ENCODE data around the gene TIAM2. TPM values are rescaled to one million over a fixed set of nuclear protein-coding genes. Genes with fewer than 3 reads are reported as not detected.

TIAM2 gene
- total and polyA plus RNA-seq, 7 donors = 3.4 to 20.3 (median 10.0) TPM

DNA sequence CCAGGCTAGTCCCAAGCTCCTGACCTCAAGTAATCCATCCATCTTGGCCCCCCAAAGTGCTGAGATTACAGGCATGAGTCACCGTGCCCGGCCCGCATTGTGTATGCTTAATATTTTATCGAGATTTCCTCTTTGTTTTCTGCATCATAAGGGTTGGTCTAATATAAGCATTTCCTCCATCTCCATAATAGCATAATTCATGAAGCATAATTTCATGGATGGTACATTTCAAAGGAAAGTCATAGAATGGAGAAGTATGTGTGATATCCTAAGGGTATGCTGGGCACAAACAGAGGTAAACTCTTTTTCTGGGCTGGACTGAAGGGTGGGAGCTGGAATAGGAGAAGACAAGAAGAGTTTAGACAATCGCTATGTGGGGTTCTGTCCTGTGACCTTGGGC lies 17.5 kb upstream of the TIAM2 start:
- whole genome bisulfite sequencing, 3 donors = 92 to 97% (median 96%) methylated on average over 5 of the region's 5 CpGs
- TF ChIP-seq, protein P1, sequence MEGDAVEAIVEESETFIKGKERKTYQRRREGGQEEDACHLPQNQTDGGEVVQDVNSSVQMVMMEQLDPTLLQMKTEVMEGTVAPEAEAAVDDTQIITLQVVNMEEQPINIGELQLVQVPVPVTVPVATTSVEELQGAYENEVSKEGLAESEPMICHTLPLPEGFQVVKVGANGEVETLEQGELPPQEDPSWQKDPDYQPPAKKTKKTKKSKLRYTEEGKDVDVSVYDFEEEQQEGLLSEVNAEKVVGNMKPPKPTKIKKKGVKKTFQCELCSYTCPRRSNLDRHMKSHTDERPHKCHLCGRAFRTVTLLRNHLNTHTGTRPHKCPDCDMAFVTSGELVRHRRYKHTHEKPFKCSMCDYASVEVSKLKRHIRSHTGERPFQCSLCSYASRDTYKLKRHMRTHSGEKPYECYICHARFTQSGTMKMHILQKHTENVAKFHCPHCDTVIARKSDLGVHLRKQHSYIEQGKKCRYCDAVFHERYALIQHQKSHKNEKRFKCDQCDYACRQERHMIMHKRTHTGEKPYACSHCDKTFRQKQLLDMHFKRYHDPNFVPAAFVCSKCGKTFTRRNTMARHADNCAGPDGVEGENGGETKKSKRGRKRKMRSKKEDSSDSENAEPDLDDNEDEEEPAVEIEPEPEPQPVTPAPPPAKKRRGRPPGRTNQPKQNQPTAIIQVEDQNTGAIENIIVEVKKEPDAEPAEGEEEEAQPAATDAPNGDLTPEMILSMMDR (IDR thresholded peaks at IDR 0.05) = no peak
- Histone ChIP-seq H3K27me3 (ENCODE audit: insufficient read depth in 3 of 3, low read length in 2 of 3) (no peaks in the 10 kb centered on the region), H3K9me3 (no peaks in the 10 kb centered on the region), H3K27ac (no peak overlapping the region), H3K4me3 (no peak overlapping the region), H3K36me3 (ENCODE audit: insufficient read depth in 1 of 2, low read depth in 1 of 2) (no peaks in the 10 kb centered on the region), H3K4me1 (no peaks in the 10 kb centered on the region)
- DNase-seq = no peak
- intact Hi-C loops (cut with DNase I) = no loop called here
- no peak for ATAC-seq

DNA sequence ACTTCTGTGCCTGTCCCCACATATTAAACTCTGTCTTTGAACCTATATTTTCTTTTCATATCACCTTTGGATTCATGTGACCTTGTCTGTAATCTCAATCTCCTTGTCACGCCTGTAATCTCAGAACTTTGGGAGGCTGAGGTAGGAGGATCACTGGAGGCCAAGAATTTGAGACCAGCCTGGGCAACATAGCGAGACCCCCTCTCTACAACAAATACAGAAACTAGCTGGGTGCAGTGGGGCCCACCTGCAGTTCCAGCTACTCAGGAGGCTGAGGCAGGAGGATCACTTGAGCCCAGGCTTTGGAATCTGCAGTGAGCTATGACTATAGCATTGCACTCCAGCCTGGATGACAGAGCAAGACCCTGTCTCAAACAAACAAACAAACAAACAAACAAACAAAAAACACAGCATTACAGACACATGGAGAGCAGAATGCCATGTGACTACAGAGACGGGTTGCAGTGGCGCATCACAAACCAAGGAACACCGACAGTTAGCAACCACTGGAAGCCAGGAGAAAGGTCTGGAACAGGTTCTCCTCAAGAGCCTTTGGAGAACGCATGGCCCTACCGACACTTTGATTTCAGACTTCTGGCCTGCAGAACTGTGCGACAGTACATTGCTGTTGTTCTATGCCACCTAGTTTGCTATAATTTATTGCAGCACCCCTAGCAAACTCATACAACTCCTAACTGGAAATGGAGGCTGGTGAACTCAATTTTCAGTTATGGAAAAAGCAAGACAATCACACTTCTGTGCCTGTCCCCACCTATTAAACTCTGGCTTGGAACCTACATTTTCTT lies 14.6 kb upstream of the TIAM2 start:
- 96 to 98% (median 96%) methylated on average over 8 of the region's 8 CpGs for WGBS, 3 donors
- ATAC-seq (no peak), DNase-seq (no peak)
- Histone ChIP-seq H3K36me3 (ENCODE audit: insufficient read depth in 1 of 2, low read depth in 1 of 2) (no peaks in the 10 kb centered on the region), H3K27me3 (ENCODE audit: insufficient read depth in 3 of 3, low read length in 2 of 3) (no peaks in the 10 kb centered on the region), H3K9me3 (no peaks in the 10 kb centered on the region), H3K4me3 (no peak overlapping the region), H3K4me1 (no peaks in the 10 kb centered on the region), H3K27ac (no peak overlapping the region)
- TF ChIP-seq, protein P1 (IDR thresholded peaks at IDR 0.05) = no peak
- intact Hi-C loops (cut with DNase I) = no loop called here

DNA sequence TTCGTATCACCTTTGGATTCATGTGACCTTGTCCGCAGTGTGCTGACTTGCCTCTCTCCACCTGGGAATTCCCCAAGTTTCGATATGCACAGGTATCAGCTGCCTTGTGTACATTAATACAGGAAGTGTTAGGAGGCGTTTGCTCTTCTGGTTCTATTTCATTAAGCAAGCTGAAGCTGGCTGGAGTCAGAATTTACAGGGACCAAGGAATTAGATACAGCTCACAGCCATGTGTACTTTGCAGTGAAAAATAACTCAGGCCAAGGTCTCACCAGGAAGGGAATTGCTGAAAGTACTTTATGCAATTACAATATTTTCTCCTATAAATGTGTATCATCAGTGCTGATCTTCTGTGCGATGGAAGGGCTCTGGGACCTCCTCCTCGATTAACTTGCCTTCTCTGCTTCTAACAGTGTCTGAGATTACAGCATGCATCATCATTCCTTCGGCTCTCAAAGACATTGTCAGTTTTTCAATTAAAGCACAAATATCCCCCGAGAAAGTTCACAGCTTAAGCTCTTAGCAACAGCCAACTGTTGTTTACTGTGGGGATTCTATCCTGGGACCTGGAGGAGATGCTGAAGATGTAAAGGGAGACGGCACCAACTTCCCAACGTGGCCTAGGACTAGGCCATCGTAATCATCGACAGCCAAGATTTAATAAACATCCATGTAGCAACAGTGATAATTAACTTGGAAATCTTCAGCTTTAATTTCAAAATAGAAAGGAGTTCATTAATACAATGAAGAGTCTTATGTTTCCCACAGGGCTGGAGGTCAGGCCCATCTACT lies 13.8 kb upstream of the TIAM2 start:
- intact Hi-C loops (cut with DNase I) = no loop called here

DNA sequence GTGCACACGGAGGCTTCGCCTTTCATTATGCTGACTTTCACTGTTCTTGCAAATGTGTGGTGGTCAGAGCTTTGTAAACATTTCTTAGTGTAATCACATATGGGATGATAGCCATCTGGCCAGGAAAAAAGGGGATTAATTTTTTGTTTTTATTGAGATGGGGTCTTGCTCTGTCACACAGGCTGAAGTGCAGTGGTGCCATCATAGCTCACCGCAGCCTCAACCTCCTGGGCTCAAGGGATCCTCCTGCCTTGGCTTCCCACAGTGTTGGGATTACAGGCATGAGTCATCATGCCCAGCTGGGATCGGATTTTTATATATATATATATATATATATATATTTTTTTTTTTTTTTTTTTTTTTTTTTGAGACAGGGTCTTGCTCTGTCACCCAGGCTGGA lies 11.0 kb upstream of the TIAM2 start:
- ATAC-seq = no peak
- WGBS, 3 donors = 76 to 84% (median 78%) methylated on average over 4 of the region's 4 CpGs
- TF ChIP-seq, protein P1 (IDR thresholded peaks at IDR 0.05) = no peak
- Histone ChIP-seq H3K4me1 (no peaks in the 10 kb centered on the region), H3K27me3 (ENCODE audit: insufficient read depth in 3 of 3, low read length in 2 of 3) (no peaks in the 10 kb centered on the region), H3K36me3 (ENCODE audit: insufficient read depth in 1 of 2, low read depth in 1 of 2) (no peaks in the 10 kb centered on the region), H3K4me3 (no peak overlapping the region), H3K27ac (no peak overlapping the region), H3K9me3 (no peaks in the 10 kb centered on the region)
- no peak for DNase-seq
- intact Hi-C loops (cut with DNase I) = no loop called here

More for the DNA sequence above, 13.8 kb upstream of the TIAM2 start:
- TF ChIP-seq, protein P1 (IDR thresholded peaks at IDR 0.05) = no peak
- no peaks in the 10 kb centered on the region for H3K36me3 ChIP-seq (ENCODE audit: insufficient read depth in 1 of 2, low read depth in 1 of 2)
- no peak overlapping the region for H3K27ac ChIP-seq
- no peaks in the 10 kb centered on the region for H3K27me3 ChIP-seq (ENCODE audit: insufficient read depth in 3 of 3, low read length in 2 of 3)
- H3K4me1 ChIP-seq = no peaks in the 10 kb centered on the region
- no peaks in the 10 kb centered on the region for H3K9me3 ChIP-seq
- DNase-seq (no peak), ATAC-seq (no peak)
- no peak overlapping the region for H3K4me3 ChIP-seq
- 84 to 87% (median 86%) methylated on average over 12 of the region's 12 CpGs for WGBS, 3 donors
